Uterus (tissue), 2 donors: ENCODE data around the gene GNGT2.

Experiments
- POLR2A ChIP-seq, 2 donors: fragments of 450-650 bp; IDR thresholded peaks; one replicate each; pipeline ENCODE4 v1.6.1; 2016; ENCODE audit warnings: antibody characterized with exemption in 2 of 2, mild to moderate bottlenecking in 1 of 2, moderate library complexity in 1 of 2
- TF ChIP-seq, protein P1 (sequence below), 4 experiments: fragments of 200-600 bp in 2 of 4; fragments of 450-650 bp in 2 of 4; sonication (generic) in 2 of 4; IDR thresholded peaks; one replicate each; pipeline ENCODE4 v1.5.1; 2016 to 2019; ENCODE audit warnings: antibody characterized with exemption in 4 of 4, mild to moderate bottlenecking in 2 of 4, moderate library complexity in 1 of 4

DNA sequence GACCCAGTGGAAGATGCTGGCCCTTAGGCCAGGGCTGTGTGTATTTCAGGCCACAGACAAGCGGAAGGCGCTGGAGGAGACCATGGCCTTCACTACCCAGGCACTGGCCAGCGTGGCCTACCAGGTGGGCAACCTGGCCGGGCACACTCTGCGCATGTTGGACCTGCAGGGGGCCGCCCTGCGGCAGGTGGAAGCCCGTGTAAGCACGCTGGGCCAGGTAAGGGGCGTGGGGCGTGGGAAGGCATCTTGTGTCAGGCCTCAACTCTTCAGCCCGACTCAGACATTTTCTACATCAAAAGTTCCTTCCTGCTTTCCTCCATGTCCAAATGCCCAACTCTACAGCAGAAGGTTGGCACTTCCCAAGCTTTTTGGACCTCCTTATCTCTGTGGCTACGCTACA lies 6.1 kb upstream of the GNGT2 start:
- TF ChIP-seq, protein P1, sequence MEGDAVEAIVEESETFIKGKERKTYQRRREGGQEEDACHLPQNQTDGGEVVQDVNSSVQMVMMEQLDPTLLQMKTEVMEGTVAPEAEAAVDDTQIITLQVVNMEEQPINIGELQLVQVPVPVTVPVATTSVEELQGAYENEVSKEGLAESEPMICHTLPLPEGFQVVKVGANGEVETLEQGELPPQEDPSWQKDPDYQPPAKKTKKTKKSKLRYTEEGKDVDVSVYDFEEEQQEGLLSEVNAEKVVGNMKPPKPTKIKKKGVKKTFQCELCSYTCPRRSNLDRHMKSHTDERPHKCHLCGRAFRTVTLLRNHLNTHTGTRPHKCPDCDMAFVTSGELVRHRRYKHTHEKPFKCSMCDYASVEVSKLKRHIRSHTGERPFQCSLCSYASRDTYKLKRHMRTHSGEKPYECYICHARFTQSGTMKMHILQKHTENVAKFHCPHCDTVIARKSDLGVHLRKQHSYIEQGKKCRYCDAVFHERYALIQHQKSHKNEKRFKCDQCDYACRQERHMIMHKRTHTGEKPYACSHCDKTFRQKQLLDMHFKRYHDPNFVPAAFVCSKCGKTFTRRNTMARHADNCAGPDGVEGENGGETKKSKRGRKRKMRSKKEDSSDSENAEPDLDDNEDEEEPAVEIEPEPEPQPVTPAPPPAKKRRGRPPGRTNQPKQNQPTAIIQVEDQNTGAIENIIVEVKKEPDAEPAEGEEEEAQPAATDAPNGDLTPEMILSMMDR (IDR thresholded peaks at IDR 0.05), result no peak
- TF ChIP-seq POLR2A (IDR thresholded peaks at IDR 0.05), result no peak
